Renal cortex interstitium (tissue), 11 donors: ENCODE data around the gene GPR84. TPM values are rescaled to one million over a fixed set of nuclear protein-coding genes. Genes with fewer than 3 reads are reported as not detected.
"Not testable (repeated sequence)": the region's sequence is repeated elsewhere in the genome, so short reads cannot be mapped to it uniquely, and the experiment has no call there.

Experiments
- DNase-seq, 11 donors: peaks; one replicate each; pipeline ENCODE4 v3.0.0-alpha.2; 2013; ENCODE audit warnings: low read depth in 9 of 11, low spot score in 4 of 11; ENCODE audit errors: extremely low read depth in 1 of 11
- polyA plus RNA-seq, 3 donors: library from polyadenylated mRNA; unstranded; fragments of 120-200 nt; gene quantifications; one replicate each; pipeline ENCODE4 v1.2.1, GENCODE V29; 2013; ENCODE audit not compliant: insufficient read length in 3 of 3

The GPR84 gene
- polyA plus RNA-seq, 3 donors: 0.07 to 0.45 (median 0.20) TPM

GRCh38 chr12:54340846-54341245, 23.4 kb downstream of the GPR84 start:
- no peak for DNase-seq

- no peak for DNase-seq
Observed at GRCh38 chr12:54338698-54339296, 25.5 kb downstream of the GPR84 start.

GRCh38 chr12:54337854-54338650, 26.2 kb downstream of the GPR84 start:
- DNase-seq: no peak

GRCh38 chr12:54337280-54337842, 26.9 kb downstream of the GPR84 start:
- DNase-seq: no peak

GRCh38 chr12:54333420-54334034, 30.8 kb downstream of the GPR84 start:
- DNase-seq: no peak

- DNase-seq: no peak
Observed at GRCh38 chr12:54331461-54331860, 32.8 kb downstream of the GPR84 start.

GRCh38 chr12:54330442-54330841, 33.8 kb downstream of the GPR84 start:
- DNase-seq: no peak

- no peak for DNase-seq
Observed at GRCh38 chr12:54329759-54330158, 34.5 kb downstream of the GPR84 start.

GRCh38 chr12:54328595-54329337, 35.5 kb downstream of the GPR84 start:
- no peak for DNase-seq

GRCh38 chr12:54325442-54326109, 38.7 kb downstream of the GPR84 start:
- DNase-seq: not testable (repeated sequence)

- peak; percentile 92 to 100 (median 97) for DNase-seq
Observed at GRCh38 chr12:54324617-54325441, 39.5 kb downstream of the GPR84 start, which contains the start of gene COPZ1. Gene COPZ1, plus strand, starts transcription at chr12:54325131. Its CDS starts 33 bp downstream, at chr12:54325164.

- DNase-seq: no peak
Observed at GRCh38 chr12:54321363-54321762, 42.9 kb downstream of the GPR84 start.

Other genes with a start within 250 kb of the GPR84 start
- 10 to 100 TPM; 29.2 to 37.4 (median 31.2) TPM for gene SMUG1, start 175.5 kb downstream of the GPR84 start, polyA plus RNA-seq
- gene CBX5, start 84.4 kb downstream of the GPR84 start, polyA plus RNA-seq: 100 to 1,000 TPM; 116 to 138 (median 129) TPM
- gene HNRNPA1, start 83.8 kb downstream of the GPR84 start, polyA plus RNA-seq: 1,000 to 10,000 TPM; 3,334 to 4,179 (median 3,887) TPM
- 1 to 10 TPM; 2.0 to 3.7 (median 2.3) TPM for gene NFE2, start 63.5 kb downstream of the GPR84 start, polyA plus RNA-seq
- gene COPZ1, start 39.4 kb downstream of the GPR84 start, polyA plus RNA-seq: 100 to 1,000 TPM; 207 to 240 (median 219) TPM
- gene ZNF385A, start 20.2 kb upstream of the GPR84 start, polyA plus RNA-seq: 10 to 100 TPM in 2 of 3 donors, 1 to 10 TPM in 1; 7.7 to 12.9 (median 12.5) TPM
- 10 to 100 TPM; 41.1 to 50.6 (median 42.1) TPM for gene ITGA5, start 54.8 kb upstream of the GPR84 start, polyA plus RNA-seq
- gene GTSF1, start 109.1 kb upstream of the GPR84 start, polyA plus RNA-seq: 1 to 10 TPM in 1 of 3 donors, under 1 TPM in 1, not detected in 1; 0.12 to 1.4 TPM
- 1 to 10 TPM; 3.4 to 4.5 (median 3.4) TPM for gene NCKAP1L, start 133.3 kb upstream of the GPR84 start, polyA plus RNA-seq
- 1 to 10 TPM; 8.0 to 9.1 (median 8.3) TPM for gene PDE1B, start 185.1 kb upstream of the GPR84 start, polyA plus RNA-seq
- gene PPP1R1A, start 224.2 kb upstream of the GPR84 start, polyA plus RNA-seq: 10 to 100 TPM; 45.7 to 66.5 (median 54.2) TPM